ENCODE measurements around the gene KIR3DL3. TPM values are rescaled to one million over a fixed set of nuclear protein-coding genes. Genes with fewer than 3 reads are reported as not detected.
"Not testable (repeated sequence)": the region's sequence is repeated elsewhere in the genome, so short reads cannot be mapped to it uniquely, and the experiment has no call there.

Gene KIR3DL3
- total and polyA plus RNA-seq, 9 of the 15 experiments (the other 6 are each of a cell fraction or from before 2014, with no cell fraction given) = 0.11 TPM; not detected in 8

- H3K27me3 ChIP-seq (ENCODE audit: control insufficient read depth in 2 of 2, insufficient read depth in 2 of 2, low read length in 2 of 2); H2AFZ ChIP-seq (ENCODE audit: low read depth, low read length); H4K20me1 ChIP-seq (replicated peaks; ENCODE audit: control insufficient read depth, insufficient read depth, low read length); H3K4me2 ChIP-seq (ENCODE audit: insufficient read depth, low read length); ATAC-seq; H3K4me3 ChIP-seq; DNase-seq (ENCODE audit: extremely low read depth in 1 of 4, low spot score in 3 of 4); intact Hi-C loops (cut with micrococcal nuclease); CTCF ChIA-PET (ENCODE audit: low intra/inter-chr PET ratio); in situ Hi-C loops (cut with MboI); FAIRE-seq; H3K36me3 ChIP-seq (ENCODE audit: control insufficient read depth, insufficient read depth, low read length); POLR2A ChIA-PET; H3K9me3 ChIP-seq (replicated peaks; ENCODE audit: control insufficient read depth, insufficient read depth, low read depth, low read length); H3K79me2 ChIP-seq (ENCODE audit: control insufficient read depth, insufficient read depth, low read length); H3K9ac ChIP-seq (ENCODE audit: insufficient read depth in 1 of 2, low read depth in 2 of 2, low read length in 2 of 2); H3K9me1 ChIP-seq (ENCODE audit: control insufficient read depth, insufficient read depth, low read length); BruUV-seq (replicated peaks); H3K4me1 ChIP-seq (replicated peaks in 1 of 2; ENCODE audit: control insufficient read depth in 2 of 2, insufficient read depth in 2 of 2, low read length in 2 of 2); H3K27ac ChIP-seq (ENCODE audit: extremely low read depth, low read depth, low read length): not testable (repeated sequence)
- WGBS (ENCODE audit: insufficient coverage, low coverage, missing lambda C conversion rate) = 1% methylated on average over 6 of the region's 6 CpGs
Measured at GRCh38 chr19:54750276-54750675, 26.0 kb downstream of the KIR3DL3 start.

- DNase-seq (ENCODE audit: extremely low read depth in 1 of 4, low spot score in 3 of 4); H3K4me2 ChIP-seq (ENCODE audit: insufficient read depth, low read length); FAIRE-seq; H3K9me1 ChIP-seq (ENCODE audit: control insufficient read depth, insufficient read depth, low read length); BruUV-seq (replicated peaks); CTCF ChIA-PET (ENCODE audit: low intra/inter-chr PET ratio); H2AFZ ChIP-seq (ENCODE audit: low read depth, low read length); H3K4me3 ChIP-seq; H3K4me1 ChIP-seq (replicated peaks in 1 of 2; ENCODE audit: control insufficient read depth in 2 of 2, insufficient read depth in 2 of 2, low read length in 2 of 2); intact Hi-C loops (cut with micrococcal nuclease); ATAC-seq; H3K27ac ChIP-seq (ENCODE audit: extremely low read depth, low read depth, low read length); H3K9me3 ChIP-seq (replicated peaks; ENCODE audit: control insufficient read depth, insufficient read depth, low read depth, low read length); POLR2A ChIA-PET; H3K27me3 ChIP-seq (ENCODE audit: control insufficient read depth in 2 of 2, insufficient read depth in 2 of 2, low read length in 2 of 2); H3K9ac ChIP-seq (ENCODE audit: insufficient read depth in 1 of 2, low read depth in 2 of 2, low read length in 2 of 2); H3K36me3 ChIP-seq (ENCODE audit: control insufficient read depth, insufficient read depth, low read length); H3K79me2 ChIP-seq (ENCODE audit: control insufficient read depth, insufficient read depth, low read length); H4K20me1 ChIP-seq (replicated peaks; ENCODE audit: control insufficient read depth, insufficient read depth, low read length); in situ Hi-C loops (cut with MboI): not testable (repeated sequence)
- WGBS (ENCODE audit: insufficient coverage, low coverage, missing lambda C conversion rate) = 0% methylated on average over 6 of the region's 12 CpGs
Measured at GRCh38 chr19:54756204-54757110, 32.2 kb downstream of the KIR3DL3 start.

- H3K9me3 ChIP-seq (replicated peaks; ENCODE audit: control insufficient read depth, insufficient read depth, low read depth, low read length); H3K4me3 ChIP-seq; H3K36me3 ChIP-seq (ENCODE audit: control insufficient read depth, insufficient read depth, low read length); H3K9me1 ChIP-seq (ENCODE audit: control insufficient read depth, insufficient read depth, low read length); intact Hi-C loops (cut with micrococcal nuclease); H3K27ac ChIP-seq (ENCODE audit: extremely low read depth, low read depth, low read length); POLR2A ChIA-PET; H3K27me3 ChIP-seq (ENCODE audit: control insufficient read depth in 2 of 2, insufficient read depth in 2 of 2, low read length in 2 of 2); H3K9ac ChIP-seq (ENCODE audit: insufficient read depth in 1 of 2, low read depth in 2 of 2, low read length in 2 of 2); H4K20me1 ChIP-seq (replicated peaks; ENCODE audit: control insufficient read depth, insufficient read depth, low read length); in situ Hi-C loops (cut with MboI); DNase-seq (ENCODE audit: extremely low read depth in 1 of 4, low spot score in 3 of 4); ATAC-seq; CTCF ChIA-PET (ENCODE audit: low intra/inter-chr PET ratio); BruUV-seq (replicated peaks); H2AFZ ChIP-seq (ENCODE audit: low read depth, low read length); FAIRE-seq; H3K79me2 ChIP-seq (ENCODE audit: control insufficient read depth, insufficient read depth, low read length); H3K4me2 ChIP-seq (ENCODE audit: insufficient read depth, low read length); H3K4me1 ChIP-seq (replicated peaks in 1 of 2; ENCODE audit: control insufficient read depth in 2 of 2, insufficient read depth in 2 of 2, low read length in 2 of 2): not testable (repeated sequence)
- 2% methylated on average over 6 of the region's 6 CpGs for WGBS (ENCODE audit: insufficient coverage, low coverage, missing lambda C conversion rate)
Measured at GRCh38 chr19:54758577-54758976, 34.3 kb downstream of the KIR3DL3 start.

- in situ Hi-C loops (cut with MboI); H3K9me3 ChIP-seq (replicated peaks; ENCODE audit: control insufficient read depth, insufficient read depth, low read depth, low read length); BruUV-seq (replicated peaks); intact Hi-C loops (cut with micrococcal nuclease); H3K4me2 ChIP-seq (ENCODE audit: insufficient read depth, low read length); H3K9ac ChIP-seq (ENCODE audit: insufficient read depth in 1 of 2, low read depth in 2 of 2, low read length in 2 of 2); ATAC-seq; FAIRE-seq; H2AFZ ChIP-seq (ENCODE audit: low read depth, low read length); H3K4me1 ChIP-seq (replicated peaks in 1 of 2; ENCODE audit: control insufficient read depth in 2 of 2, insufficient read depth in 2 of 2, low read length in 2 of 2); DNase-seq (ENCODE audit: extremely low read depth in 1 of 4, low spot score in 3 of 4); CTCF ChIA-PET (ENCODE audit: low intra/inter-chr PET ratio); H3K79me2 ChIP-seq (ENCODE audit: control insufficient read depth, insufficient read depth, low read length); POLR2A ChIA-PET; H3K4me3 ChIP-seq; H3K27me3 ChIP-seq (ENCODE audit: control insufficient read depth in 2 of 2, insufficient read depth in 2 of 2, low read length in 2 of 2); H4K20me1 ChIP-seq (replicated peaks; ENCODE audit: control insufficient read depth, insufficient read depth, low read length); H3K9me1 ChIP-seq (ENCODE audit: control insufficient read depth, insufficient read depth, low read length); H3K27ac ChIP-seq (ENCODE audit: extremely low read depth, low read depth, low read length); H3K36me3 ChIP-seq (ENCODE audit: control insufficient read depth, insufficient read depth, low read length): not testable (repeated sequence)
- 0% methylated on average over 8 of the region's 8 CpGs for WGBS (ENCODE audit: insufficient coverage, low coverage, missing lambda C conversion rate)
Measured at GRCh38 chr19:54764219-54764618, 40.0 kb downstream of the KIR3DL3 start.
